Lower leg skin (tissue), 4 donors: ENCODE data around the gene FCGBP. TPM values are rescaled to one million over a fixed set of nuclear protein-coding genes. Genes with fewer than 3 reads are reported as not detected.

Source experiments
- DNase-seq, 2 donors: peaks; one replicate each; pipeline ENCODE4 v3.0.0-alpha.2; 2019; ENCODE audit warnings: low spot score in 2 of 2
- H3K4me3 ChIP-seq: fragments of 200-600 bp; sonication (generic); 2 replicates; pipeline ENCODE4 v1.5.1; 2017; ENCODE audit warnings: mild to moderate bottlenecking, low read depth; ENCODE audit not compliant: poor library complexity, severe bottlenecking
- POLR2A ChIP-seq, 2 donors: fragments of 450-650 bp; IDR thresholded peaks; one replicate each; pipeline ENCODE4 v1.6.1; 2016 to 2017; ENCODE audit warnings: antibody characterized with exemption in 2 of 2, mild to moderate bottlenecking in 1 of 2, moderate library complexity in 1 of 2
- WGBS, 2 donors: methylation state at CpG; one replicate each; pipeline ENCODE4 v1.1.5; 2018; 5-methylcytosine and 5-hydroxymethylcytosine counted together
- intact Hi-C: fragments of 100-400 bp; cut with DNase I; formaldehyde crosslinking; loops from one replicate; pipeline ENCODE4 v1.15.0; 2023; ENCODE audit warnings: low total_unique reads
- total RNA-seq, 4 donors: library from RNA; depleted of rRNA; stranded (reverse); fragments of >200 nt; gene quantifications; one replicate each; pipeline ENCODE4 v1.1.0, GENCODE V29; 2016
- TF ChIP-seq, protein P1 (sequence below), 3 donors: fragments of 450-650 bp; IDR thresholded peaks; one replicate each; pipeline ENCODE4 v1.5.1; 2016; ENCODE audit warnings: antibody characterized with exemption in 3 of 3, mild to moderate bottlenecking in 3 of 3, moderate library complexity in 2 of 3

FCGBP gene
- total RNA-seq: 100 to 1,000 TPM; 155 to 286 (median 194) TPM

DNA sequence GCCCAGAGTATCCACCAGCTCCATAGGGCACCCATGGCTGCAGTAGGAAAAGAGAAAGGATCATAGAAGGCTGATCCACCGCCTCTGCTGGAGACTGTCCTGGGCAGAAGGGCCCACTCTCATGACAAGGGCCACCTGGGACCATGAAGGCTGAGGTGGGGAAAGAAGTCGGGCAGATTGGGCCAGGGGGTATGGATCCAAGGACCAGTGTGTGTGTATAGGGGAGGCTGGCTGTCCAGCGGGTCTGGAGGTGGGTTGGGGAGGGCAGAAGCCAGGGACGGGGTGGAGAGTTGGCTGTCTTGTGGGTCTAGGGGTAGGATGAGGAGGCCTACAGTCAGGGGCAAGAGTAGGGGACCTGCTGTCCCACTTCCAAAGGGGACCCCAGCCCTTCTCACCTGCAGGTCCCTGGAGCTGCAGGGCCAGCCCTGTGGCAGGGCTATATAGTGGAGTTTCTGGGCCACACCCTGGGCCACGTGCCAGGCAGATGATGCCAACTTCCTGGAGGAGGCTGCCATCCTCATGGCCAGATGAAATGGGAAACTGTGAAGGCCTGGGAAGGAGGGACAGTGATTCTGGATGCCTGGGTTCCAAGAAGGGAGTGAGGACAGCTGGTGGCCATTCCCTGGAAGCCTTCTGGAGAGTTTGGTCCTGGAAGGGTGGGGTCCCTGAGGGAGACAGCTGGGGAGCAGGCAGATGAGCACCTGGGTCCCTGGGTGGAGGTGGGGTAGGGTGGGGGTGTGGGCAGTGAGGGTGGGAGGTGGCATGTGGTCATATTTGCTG is at the start of gene FCGBP:
TSS of gene FCGBP (minus strand) at position 51 of the 780 bp plus-strand sequence.
- no peak for DNase-seq
- H3K4me3 ChIP-seq: no peak within 1 kb of the TSS
- WGBS, 2 donors: 75 to 77% methylated on average over 5 of the region's 5 CpGs
- TF ChIP-seq, protein P1, sequence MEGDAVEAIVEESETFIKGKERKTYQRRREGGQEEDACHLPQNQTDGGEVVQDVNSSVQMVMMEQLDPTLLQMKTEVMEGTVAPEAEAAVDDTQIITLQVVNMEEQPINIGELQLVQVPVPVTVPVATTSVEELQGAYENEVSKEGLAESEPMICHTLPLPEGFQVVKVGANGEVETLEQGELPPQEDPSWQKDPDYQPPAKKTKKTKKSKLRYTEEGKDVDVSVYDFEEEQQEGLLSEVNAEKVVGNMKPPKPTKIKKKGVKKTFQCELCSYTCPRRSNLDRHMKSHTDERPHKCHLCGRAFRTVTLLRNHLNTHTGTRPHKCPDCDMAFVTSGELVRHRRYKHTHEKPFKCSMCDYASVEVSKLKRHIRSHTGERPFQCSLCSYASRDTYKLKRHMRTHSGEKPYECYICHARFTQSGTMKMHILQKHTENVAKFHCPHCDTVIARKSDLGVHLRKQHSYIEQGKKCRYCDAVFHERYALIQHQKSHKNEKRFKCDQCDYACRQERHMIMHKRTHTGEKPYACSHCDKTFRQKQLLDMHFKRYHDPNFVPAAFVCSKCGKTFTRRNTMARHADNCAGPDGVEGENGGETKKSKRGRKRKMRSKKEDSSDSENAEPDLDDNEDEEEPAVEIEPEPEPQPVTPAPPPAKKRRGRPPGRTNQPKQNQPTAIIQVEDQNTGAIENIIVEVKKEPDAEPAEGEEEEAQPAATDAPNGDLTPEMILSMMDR (IDR thresholded peaks at IDR 0.05): no peak
- no peak for TF ChIP-seq POLR2A (IDR thresholded peaks at IDR 0.05)
- intact Hi-C loops: no loop called here

DNA sequence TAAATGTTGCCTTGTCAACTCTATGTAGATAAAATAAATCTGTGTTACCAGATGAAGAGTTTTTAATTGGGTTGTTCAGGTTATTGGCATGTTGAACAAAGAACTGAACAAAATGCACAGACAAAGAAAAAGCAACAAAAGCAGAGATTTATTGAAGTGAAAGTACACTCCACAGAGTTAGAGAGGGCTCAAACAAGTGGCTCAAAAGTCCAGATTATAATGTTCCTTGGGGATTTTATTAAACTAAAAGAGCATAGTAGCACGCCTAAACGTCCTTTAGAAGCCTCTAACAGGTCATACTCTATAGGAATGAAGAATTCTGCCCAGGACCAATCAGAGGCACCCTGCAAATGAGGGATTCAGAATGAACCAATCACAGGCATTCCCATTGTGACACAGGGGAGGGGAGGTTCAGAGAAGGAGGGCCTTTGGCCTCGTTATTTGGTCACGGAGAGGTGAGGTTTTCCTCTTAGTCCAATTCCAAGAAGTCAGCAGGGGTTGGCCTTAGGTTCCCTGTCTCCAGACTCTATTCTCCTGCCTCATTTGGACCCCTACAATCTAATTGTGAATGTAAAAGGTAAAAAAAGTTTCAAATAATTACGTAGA is 49.4 kb upstream of the FCGBP start:
- no peak for DNase-seq
- no peak for TF ChIP-seq POLR2A (IDR thresholded peaks at IDR 0.05)
- TF ChIP-seq, protein P1 (IDR thresholded peaks at IDR 0.05): no peak
- intact Hi-C loops: no loop called here
- WGBS, 2 donors: 83 to 96% methylated on average over 5 of the region's 5 CpGs
- no peak overlapping the region for H3K4me3 ChIP-seq

DNA sequence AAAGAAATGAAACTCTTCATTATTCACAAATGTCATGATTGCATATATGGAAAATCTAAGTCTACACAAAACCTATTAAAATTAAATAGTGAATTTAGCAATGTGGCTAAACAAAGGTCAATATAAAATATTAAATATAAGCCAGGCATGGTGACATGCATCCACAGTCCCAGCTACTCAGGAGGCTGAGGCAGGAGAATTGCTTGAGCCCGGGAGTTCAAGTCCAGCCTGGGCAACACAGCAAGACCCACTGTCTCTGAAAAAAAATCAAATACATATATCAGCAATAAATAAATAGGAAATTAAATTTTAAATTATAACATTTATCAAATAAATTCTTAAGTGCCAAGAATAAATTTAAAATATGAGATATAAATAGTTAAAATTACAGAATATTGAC is 48.4 kb upstream of the FCGBP start:
- no peak overlapping the region for H3K4me3 ChIP-seq
- 93 to 100% methylated on average over 1 of the region's 1 CpG for WGBS, 2 donors
- no peak for DNase-seq
- intact Hi-C loops: no loop called here
- TF ChIP-seq POLR2A (IDR thresholded peaks at IDR 0.05): no peak
- TF ChIP-seq, protein P1 (IDR thresholded peaks at IDR 0.05): no peak

DNA sequence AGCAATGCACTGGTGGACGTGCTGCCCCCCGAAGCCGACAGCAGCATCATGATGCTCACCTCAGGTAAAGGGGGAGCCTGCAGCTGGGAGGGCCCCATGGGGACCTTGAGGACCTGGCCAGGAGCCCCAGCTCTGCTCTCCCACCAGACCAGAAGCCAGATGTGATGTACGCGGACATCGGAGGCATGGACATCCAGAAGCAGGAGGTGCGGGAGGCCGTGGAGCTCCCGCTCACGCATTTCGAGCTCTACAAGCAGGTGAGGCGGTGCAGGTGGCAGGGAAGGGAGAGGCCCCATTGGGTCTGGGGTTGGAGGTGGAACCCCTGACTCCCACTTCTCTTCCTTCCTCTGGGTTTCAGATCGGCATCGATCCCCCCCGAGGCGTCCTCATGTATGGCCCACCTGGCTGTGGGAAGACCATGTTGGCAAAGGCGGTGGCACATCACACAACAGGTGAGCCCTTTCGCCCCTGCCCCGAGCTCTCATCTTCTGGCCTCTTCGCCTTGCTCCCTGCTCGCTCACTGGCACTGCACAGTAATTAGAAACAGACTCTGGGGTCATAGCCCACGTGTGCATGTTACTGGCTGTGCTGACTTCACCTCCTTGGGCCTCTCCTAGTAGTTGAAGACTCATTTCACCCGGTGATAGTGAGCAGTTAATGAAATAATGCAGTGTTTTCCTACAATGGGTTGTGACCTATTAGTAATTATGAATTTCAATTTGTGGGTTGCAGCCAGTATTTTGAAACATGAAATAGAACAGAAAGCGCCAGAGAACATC is 40.1 kb upstream of the FCGBP start:
- intact Hi-C loops: no loop called here
- no peak for TF ChIP-seq POLR2A (IDR thresholded peaks at IDR 0.05)
- TF ChIP-seq, protein P1 (IDR thresholded peaks at IDR 0.05): no peak
- DNase-seq: no peak
- H3K4me3 ChIP-seq: no peak overlapping the region
- 79 to 89% methylated on average over 14 to 24 of the region's 24 CpGs for WGBS, 2 donors

DNA sequence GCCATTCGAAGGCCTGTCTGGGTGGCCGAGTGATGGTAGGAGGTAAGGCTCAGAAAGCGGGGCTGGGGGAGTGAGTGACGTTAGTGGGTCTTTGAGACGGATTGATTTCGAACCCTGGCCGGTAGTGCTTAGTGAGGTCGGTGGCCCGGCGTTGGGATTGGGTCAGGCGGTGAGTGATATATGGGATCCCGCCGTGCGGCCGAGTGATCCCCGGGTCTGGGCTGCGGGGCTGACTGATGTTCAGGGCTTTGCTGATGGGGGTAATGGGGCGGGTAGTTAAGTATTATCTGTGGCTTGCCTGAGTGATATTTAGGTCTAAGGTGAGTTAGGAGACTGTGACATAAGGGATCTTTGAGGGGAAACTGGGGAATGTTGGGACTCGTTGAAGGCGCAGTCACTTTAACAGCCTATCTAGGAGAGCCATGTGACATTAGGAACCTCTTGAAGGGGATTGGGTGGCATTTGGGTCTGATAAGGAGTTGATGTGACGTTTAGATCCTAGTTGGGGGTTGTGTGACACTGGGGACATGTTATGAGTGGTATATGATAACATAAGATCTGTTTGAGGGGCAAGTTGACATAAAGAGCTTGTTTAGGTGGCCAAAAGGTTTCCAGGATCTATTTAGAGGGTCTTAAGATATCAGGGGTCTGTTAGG is 37.1 kb upstream of the FCGBP start:
- WGBS, 2 donors: 2 to 3% methylated on average over 21 of the region's 21 CpGs
- intact Hi-C loops: no loop called here
- peak in 1 of 2 donors; percentile 87 for DNase-seq

More for the DNA sequence above, 37.1 kb upstream of the FCGBP start:
- TF ChIP-seq, protein P1 (IDR thresholded peaks at IDR 0.05): no peak
- no peak for TF ChIP-seq POLR2A (IDR thresholded peaks at IDR 0.05)
- peak overlapping the region; percentile 77 for H3K4me3 ChIP-seq
